Rectal smooth muscle tissue (tissue), 1 donor: ENCODE data around the gene ABCB9.
"Not testable (repeated sequence)": the region's sequence is repeated elsewhere in the genome, so short reads cannot be mapped to it uniquely, and the experiment has no call there.

Experiments used
- H3K27ac ChIP-seq: one replicate; pipeline ENCODE4 v1.7.0; 2013; ENCODE audit warnings: low read depth, low read length, inconsistent platforms
- H3K27me3 ChIP-seq: one replicate; pipeline ENCODE4 v1.7.0; 2013; ENCODE audit warnings: low read length; ENCODE audit not compliant: control insufficient read depth, insufficient read depth
- H3K36me3 ChIP-seq: one replicate; pipeline ENCODE4 v1.7.0; 2013; ENCODE audit warnings: low read length; ENCODE audit not compliant: control insufficient read depth, insufficient read depth
- H3K4me1 ChIP-seq: one replicate; pipeline ENCODE4 v1.7.0; 2013; ENCODE audit warnings: low read length; ENCODE audit not compliant: control insufficient read depth, insufficient read depth
- H3K4me3 ChIP-seq: one replicate; pipeline ENCODE4 v1.7.0; 2013; ENCODE audit warnings: low read length
- H3K9ac ChIP-seq: one replicate; pipeline ENCODE4 v1.7.0; 2013; ENCODE audit warnings: low read length

The ABCB9 gene

DNA sequence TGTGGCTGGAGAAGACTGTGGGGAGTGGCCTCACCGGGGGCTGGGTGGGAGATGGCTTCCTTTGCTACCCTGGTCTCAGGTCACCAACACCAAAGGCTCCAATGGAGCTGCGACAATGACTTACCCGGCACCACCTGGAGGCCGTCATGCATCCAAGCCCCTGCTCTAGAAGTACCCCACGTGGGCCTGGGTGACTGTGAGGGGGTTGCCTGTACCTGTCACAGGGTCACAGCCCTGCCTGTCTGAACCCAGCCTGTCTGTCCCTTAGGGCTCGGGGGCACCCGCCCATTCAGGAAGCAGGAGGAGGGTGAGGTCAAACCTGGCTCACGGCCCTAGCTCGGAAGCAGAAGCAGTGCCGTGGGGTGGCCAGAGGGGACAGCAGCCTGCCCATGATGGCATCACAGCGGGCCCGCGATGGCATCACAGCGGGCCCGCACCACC lies 18.9 kb downstream of the ABCB9 start:
- Histone ChIP-seq H3K4me3 (no peak overlapping the region), H3K9ac (no peak overlapping the region), H3K4me1 (no peaks in the 10 kb centered on the region), H3K27ac (peak overlapping the region; percentile 7), H3K36me3 (no peaks in the 10 kb centered on the region), H3K27me3 (no peaks in the 10 kb centered on the region)

DNA sequence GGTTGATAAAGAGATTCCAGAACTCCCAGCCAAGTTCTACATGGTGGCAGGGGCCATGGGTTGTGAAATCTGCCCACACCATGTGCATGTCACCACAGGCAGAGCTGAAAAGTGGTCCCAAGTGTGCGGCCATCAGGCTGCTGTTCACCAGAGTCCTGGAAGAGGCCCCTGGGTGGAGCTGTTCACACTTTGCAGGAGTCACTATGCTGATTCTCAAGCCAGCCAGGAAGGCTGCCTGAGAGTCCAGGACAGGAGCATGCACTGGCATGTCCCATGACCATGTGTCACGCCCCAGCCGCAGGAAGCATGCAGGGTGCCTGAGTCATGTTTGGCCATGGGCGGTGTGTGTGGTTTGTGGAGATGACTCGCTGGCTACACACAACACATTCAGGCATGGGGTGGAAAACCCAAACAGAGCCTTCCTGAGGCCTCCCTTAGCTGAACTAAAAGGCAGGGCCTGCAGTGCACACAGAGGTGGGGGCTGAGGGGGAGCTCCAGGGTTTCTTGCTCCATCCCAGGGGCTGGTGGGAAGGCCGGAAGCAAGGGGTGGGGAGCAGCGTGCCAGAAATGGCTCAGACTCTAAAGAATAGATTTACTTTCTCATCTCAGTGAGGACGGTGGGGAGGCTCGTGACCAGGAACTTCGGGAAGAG lies 19.4 kb downstream of the ABCB9 start:
- H3K4me3 ChIP-seq: no peak overlapping the region
- H3K27ac ChIP-seq: peak overlapping the region; percentile 7
- H3K4me1 ChIP-seq: no peaks in the 10 kb centered on the region
- H3K27me3 ChIP-seq: no peaks in the 10 kb centered on the region
- no peaks in the 10 kb centered on the region for H3K36me3 ChIP-seq
- H3K9ac ChIP-seq: no peak overlapping the region

DNA sequence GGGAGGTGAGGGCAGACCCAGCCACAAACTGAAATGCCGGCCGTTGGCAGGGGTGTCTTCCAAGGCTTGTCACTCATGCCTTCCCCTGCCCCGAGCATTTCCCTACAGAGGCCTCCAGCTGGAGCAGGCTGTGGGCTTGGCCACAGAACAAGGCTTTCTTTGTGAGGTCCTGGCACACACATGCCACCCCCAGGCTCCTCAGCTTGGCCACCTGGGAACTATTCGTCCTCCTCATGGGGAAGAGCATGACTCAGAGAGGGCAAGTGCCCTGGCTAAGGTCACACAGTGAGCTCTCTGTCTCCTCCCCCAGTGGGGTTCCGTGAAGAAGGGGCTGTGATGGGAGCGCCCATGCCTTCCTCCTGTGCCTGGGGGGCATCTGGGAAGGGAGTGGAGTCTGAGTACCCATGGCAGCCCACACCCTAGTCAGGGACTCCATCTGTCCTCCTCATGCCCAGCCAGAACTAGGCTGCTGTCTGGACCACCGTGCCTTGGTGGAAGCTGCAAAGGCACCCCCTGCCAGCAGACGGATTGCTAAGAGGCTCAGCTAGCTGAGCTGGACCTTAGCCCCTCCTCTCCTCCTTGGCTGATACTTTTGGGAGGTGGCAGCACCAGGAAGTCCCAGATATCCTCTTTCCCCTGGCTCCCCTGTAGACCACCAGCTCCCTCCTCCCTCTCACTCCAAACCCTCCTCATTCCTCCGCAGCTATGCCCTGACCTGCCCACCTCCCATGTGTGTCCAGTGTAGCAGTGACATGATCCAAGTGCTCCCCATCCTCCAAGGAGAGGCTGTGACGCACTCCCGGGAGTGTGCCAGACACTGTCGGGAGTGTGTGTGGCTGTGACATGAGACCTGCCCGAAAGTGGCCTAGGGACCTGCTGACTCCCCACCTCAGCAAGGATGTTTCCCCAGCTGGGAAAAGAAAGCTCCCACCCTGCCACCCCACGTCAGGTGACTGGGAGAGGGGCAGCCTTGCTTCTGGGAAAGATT lies 21.4 kb downstream of the ABCB9 start:
- Histone ChIP-seq H3K27me3 (no peaks in the 10 kb centered on the region), H3K36me3 (no peaks in the 10 kb centered on the region), H3K4me1 (no peaks in the 10 kb centered on the region), H3K4me3 (no peak overlapping the region), H3K27ac (no peak overlapping the region), H3K9ac (no peak overlapping the region)

DNA sequence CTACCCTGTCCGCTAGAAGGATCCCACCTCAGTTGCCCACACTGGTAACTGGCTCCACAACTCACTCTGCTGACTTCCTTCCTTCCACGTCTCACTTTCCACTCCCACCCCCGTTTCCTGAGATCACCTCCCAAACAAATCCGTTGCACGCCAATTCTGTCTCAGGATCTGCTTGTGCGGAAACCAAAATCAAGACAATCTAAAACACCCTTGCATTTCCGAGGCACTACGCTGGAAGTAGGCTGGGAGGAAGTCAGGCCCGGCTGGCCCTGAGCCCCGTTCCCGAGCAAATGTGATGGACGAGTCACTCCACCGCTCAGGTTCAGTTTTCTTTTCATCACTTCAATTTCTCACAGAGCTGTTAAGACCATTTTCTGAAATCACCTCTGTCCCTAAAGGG lies 23.1 kb downstream of the ABCB9 start:
- Histone ChIP-seq H3K36me3 (no peaks in the 10 kb centered on the region), H3K27me3 (no peaks in the 10 kb centered on the region), H3K9ac (no peak overlapping the region), H3K4me3 (no peak overlapping the region), H3K27ac (no peak overlapping the region), H3K4me1 (no peaks in the 10 kb centered on the region)

DNA sequence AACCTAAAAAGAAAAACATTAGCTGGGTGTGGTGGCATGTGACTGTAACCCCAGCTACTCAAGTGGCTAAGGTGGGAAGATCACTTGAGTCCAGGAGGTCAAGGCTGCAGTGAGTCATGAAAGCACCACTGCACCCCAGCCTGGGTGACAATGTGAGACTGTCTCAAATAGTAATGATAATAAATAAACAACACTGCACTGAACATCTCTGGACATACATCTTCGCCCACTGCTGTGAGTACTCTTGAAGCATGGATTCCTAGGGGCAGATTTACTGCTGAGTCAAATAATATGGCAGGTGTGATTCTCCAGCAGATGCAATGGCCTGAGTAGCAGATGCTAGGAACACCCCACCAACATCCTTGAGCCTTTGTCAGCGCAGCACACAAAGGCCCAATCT lies 23.6 kb downstream of the ABCB9 start:
- no peak overlapping the region for H3K27ac ChIP-seq
- no peak overlapping the region for H3K4me3 ChIP-seq
- no peak overlapping the region for H3K9ac ChIP-seq
- no peaks in the 10 kb centered on the region for H3K27me3 ChIP-seq
- H3K36me3 ChIP-seq: no peaks in the 10 kb centered on the region
- no peaks in the 10 kb centered on the region for H3K4me1 ChIP-seq

DNA sequence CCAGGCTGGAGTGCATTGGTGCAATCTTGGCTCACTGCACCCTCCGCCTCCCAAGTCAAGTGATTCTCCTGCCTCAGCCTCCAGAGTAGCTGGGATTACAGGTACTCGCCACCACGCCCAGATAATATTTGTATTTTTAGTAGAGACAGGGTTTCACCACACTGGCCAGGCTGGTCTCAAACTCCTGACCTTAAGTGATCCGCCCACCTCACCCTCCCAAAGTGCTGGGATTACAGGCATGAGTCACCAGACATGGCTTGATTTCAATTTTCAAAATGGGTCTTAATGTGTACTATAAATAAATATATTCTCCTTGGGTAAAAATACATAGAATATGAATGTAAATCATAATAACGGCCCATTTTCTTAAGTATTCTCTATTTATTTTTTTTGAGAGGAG lies 24.9 kb downstream of the ABCB9 start:
- not testable (repeated sequence) for H3K9ac ChIP-seq, H3K27me3 ChIP-seq, H3K4me1 ChIP-seq, H3K36me3 ChIP-seq, H3K4me3 ChIP-seq, H3K27ac ChIP-seq

DNA sequence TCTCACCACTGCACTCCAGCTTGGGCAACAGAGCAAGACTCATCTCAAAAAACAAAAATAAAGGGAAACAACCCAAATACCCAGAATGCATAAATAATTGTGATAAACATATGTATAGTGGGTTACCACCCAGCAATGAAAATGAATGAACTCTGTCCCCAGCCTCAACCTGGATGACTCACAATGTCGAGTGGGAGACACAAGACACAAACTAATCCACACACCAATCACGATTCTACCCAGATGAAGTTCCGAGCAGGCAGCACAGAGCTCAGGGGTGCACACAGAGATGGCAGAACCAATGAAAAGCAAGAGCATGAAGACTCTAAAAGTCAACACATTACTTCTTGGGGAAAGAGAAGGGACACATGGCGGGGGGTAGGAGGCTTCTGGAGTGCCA lies 27.1 kb downstream of the ABCB9 start:
- Histone ChIP-seq H3K27me3 (no peaks in the 10 kb centered on the region), H3K36me3 (no peaks in the 10 kb centered on the region), H3K4me3 (no peak overlapping the region), H3K4me1 (no peaks in the 10 kb centered on the region), H3K27ac (no peak overlapping the region), H3K9ac (no peak overlapping the region)

DNA sequence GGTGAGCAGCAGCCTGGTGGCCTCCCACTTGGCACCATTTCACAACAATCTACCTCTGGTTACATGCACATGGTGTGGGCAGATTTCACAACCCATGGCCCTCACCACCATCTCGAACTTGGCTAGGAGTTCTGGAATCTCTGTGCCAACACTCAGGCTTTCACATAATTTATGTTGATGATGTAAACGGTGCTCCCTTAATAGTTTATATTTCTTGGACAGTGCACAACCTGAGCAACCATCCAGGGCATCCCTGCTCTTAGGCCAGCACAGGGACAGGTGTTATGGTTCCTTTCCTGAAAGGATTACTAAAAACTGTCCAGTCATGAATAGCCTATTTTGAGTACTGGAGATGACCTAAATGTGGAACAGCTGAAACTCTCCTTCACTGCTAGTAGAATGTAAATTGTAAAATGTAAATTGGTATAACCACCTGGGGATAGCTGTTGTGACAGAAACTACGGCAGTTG lies 28.6 kb downstream of the ABCB9 start:
- Histone ChIP-seq H3K9ac (no peak overlapping the region), H3K4me3 (no peak overlapping the region), H3K27ac (no peak overlapping the region), H3K36me3 (no peaks in the 10 kb centered on the region), H3K4me1 (no peaks in the 10 kb centered on the region), H3K27me3 (no peaks in the 10 kb centered on the region)

DNA sequence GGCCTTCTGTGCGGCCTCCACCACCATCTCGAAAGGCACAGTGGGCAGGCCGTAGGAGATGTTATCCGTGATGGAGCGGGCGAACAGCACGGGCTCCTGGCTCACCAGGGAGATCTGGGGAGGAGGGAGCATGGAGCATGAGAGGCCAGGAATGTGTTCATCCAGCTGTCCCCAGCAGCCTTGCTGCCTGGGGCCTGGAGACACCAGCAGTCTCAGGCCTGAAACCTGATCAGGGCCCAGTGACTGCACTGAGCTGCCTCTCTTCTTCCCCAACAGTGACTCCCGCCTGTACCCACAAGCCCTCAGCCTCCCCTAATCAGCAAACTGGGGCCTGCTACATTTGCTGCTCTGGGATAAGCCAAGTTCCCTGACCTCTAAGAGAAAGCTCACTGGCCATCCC lies 30.9 kb downstream of the ABCB9 start:
- Histone ChIP-seq H3K4me1 (no peaks in the 10 kb centered on the region), H3K27me3 (no peaks in the 10 kb centered on the region), H3K4me3 (no peak overlapping the region), H3K9ac (no peak overlapping the region), H3K27ac (no peak overlapping the region), H3K36me3 (no peaks in the 10 kb centered on the region)

DNA sequence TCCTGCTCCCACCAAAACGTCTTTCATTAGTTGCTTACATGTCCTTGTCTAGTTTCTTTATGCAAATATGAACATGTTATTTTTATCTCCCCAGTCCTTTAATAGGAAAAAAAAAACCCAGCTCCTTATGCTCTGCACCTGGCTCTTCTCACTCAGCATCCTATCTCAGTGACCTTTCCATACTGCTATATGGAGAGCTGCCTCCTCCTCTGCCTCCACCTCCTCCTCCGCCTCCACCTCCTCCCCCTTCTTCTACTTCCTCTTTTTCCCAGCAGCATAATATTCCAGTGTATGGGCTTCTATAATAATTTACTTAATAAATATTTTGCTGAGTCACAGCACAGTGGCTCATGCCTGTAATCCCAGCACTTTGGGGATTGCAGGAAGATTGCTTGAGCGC lies 31.5 kb downstream of the ABCB9 start:
- no peaks in the 10 kb centered on the region for H3K36me3 ChIP-seq
- H3K9ac ChIP-seq: no peak overlapping the region
- H3K27me3 ChIP-seq: no peaks in the 10 kb centered on the region
- no peaks in the 10 kb centered on the region for H3K4me1 ChIP-seq
- no peak overlapping the region for H3K27ac ChIP-seq
- no peak overlapping the region for H3K4me3 ChIP-seq

DNA sequence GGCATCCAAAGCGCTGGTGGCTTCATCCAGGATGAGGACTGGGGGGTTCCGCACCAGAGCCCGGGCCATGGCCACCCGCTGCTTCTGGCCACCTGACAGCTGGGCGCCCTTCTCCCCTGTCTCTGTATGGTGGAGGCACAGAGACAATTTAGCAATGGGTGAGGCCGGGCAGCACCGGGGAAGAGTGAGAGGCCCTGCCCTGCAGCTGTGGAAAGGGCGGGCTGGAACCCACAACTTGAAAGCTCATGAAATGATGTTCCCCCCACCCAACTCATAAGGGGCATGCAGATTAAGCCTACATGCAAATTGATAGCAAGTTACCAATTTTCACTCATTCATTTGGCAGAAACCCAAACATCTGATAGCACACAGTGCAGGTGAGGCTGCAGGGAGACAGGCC lies 34.1 kb downstream of the ABCB9 start:
- Histone ChIP-seq H3K27ac (no peak overlapping the region), H3K36me3 (no peaks in the 10 kb centered on the region), H3K27me3 (no peaks in the 10 kb centered on the region), H3K4me1 (no peaks in the 10 kb centered on the region), H3K4me3 (no peak overlapping the region), H3K9ac (no peak overlapping the region)

DNA sequence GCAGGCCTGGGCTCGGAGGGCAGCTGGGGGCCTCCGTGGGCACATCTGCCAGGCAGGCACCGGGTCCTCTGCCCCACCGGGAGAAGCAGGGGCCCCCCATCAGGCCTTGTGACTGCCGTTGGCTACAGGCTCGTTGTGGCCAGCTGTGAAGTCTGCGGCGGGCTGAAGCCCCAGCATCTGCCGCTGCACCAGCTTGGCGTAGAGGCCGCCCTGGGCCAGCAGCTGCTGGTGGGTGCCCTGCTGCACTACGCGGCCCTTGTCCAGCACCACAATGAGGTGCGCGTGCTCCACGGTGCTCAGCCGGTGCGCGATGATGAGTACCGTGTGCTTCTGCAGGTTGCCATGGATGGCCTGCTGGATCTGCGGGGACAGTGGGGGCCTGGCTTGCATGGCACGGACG lies 36.5 kb downstream of the ABCB9 start:
- no peaks in the 10 kb centered on the region for H3K4me1 ChIP-seq
- H3K4me3 ChIP-seq: no peak overlapping the region
- no peaks in the 10 kb centered on the region for H3K36me3 ChIP-seq
- H3K9ac ChIP-seq: no peak overlapping the region
- H3K27ac ChIP-seq: no peak overlapping the region
- H3K27me3 ChIP-seq: no peaks in the 10 kb centered on the region
